Fibroblast of the aortic adventitia (primary cell): ENCODE measurements around the gene OR2B3. TPM values are rescaled to one million over a fixed set of nuclear protein-coding genes. Genes with fewer than 3 reads are reported as not detected.

Experiments
- DNase-seq: peaks from one replicate; pipeline ENCODE4 v3.0.0-alpha.2; 2010; ENCODE audit warnings: low read depth
- H3K4me3 ChIP-seq: 2 replicates; pipeline ENCODE4 v1.5.1; 2011; ENCODE audit warnings: low read depth, mild to moderate bottlenecking, control low read depth, low read length, moderate library complexity
- CTCF ChIP-seq: IDR thresholded peaks from 2 replicates; pipeline ENCODE4 v1.5.1; 2011; ENCODE audit warnings: mild to moderate bottlenecking, low read length, control low read depth, inconsistent platforms; ENCODE audit not compliant: insufficient read depth
- total RNA-seq: library from RNA; depleted of rRNA; stranded (reverse); fragments of >200 nt; gene quantifications from 2 replicates; pipeline ENCODE4 v1.2.3, GENCODE V29; 2012; ENCODE audit warnings: low replicate concordance

The OR2B3 gene
- total RNA-seq, 1 donor, result not detected

- no peak for DNase-seq
- H3K4me3 ChIP-seq, result no peak overlapping the region
- no peak for TF ChIP-seq CTCF
These were observed 35.4 kb downstream of the OR2B3 start for GRCh38 chr6:29051680-29052079.

- DNase-seq, result no peak
- no peak for TF ChIP-seq CTCF
- no peak within 1 kb of the TSS for H3K4me3 ChIP-seq
These were observed 42.0 kb downstream of the OR2B3 start, which contains the start of gene OR2W1 for GRCh38 chr6:29045075-29045474. Gene OR2W1, minus strand, starts transcription at chr6:29045175. Its CDS starts 0 bp downstream, at chr6:29045175.

Other genes starting within 250 kb of the OR2B3 start
- gene TRIM27, start 163.3 kb downstream of the OR2B3 start, total RNA-seq, result 32.7 and 49.7 TPM in 2 replicates
- 1.3 and 2.5 TPM in 2 replicates for gene ZNF311, start 82.0 kb downstream of the OR2B3 start, total RNA-seq
- not detected in 2 replicates for gene OR2W1, start 42.1 kb downstream of the OR2B3 start, total RNA-seq
- not detected in 2 replicates for gene OR2J1, start 12.2 kb upstream of the OR2B3 start, total RNA-seq
- not detected in 2 replicates for gene OR2J3, start 20.7 kb upstream of the OR2B3 start, total RNA-seq
- gene OR2J2, start 83.6 kb upstream of the OR2B3 start, total RNA-seq, result not detected in 2 replicates
- not detected in 2 replicates for gene OR14J1, start 214.4 kb upstream of the OR2B3 start, total RNA-seq